Measurements from ENCODE around the gene NUP62.
"Not testable (repeated sequence)": the region's sequence is repeated elsewhere in the genome, so short reads cannot be mapped to it uniquely, and the experiment has no call there.

GRCh38 chr19:49958144-49958543 is 28.8 kb upstream of the NUP62 start:
- TF ChIP-seq ISL1 (CRISPR knock-in tag; IDR thresholded peaks at IDR 0.05); ZNF565 (CRISPR knock-in tag; conservative IDR thresholded peaks at IDR 0.05; ENCODE audit: low read depth); PPARA (CRISPR knock-in tag; IDR thresholded peaks at IDR 0.05; ENCODE audit: borderline replicate concordance); ZNF70 (CRISPR knock-in tag; IDR thresholded peaks at IDR 0.05); ZFP30 (CRISPR knock-in tag; IDR thresholded peaks at IDR 0.05); CSDC2 (CRISPR knock-in tag; IDR thresholded peaks at IDR 0.05); OSR1 (CRISPR knock-in tag; IDR thresholded peaks at IDR 0.05); GLIS3 (CRISPR knock-in tag; IDR thresholded peaks at IDR 0.05); ARNTL (CRISPR knock-in tag; IDR thresholded peaks at IDR 0.05; ENCODE audit: borderline replicate concordance, low read depth); RARB (CRISPR knock-in tag; IDR thresholded peaks at IDR 0.05); ZFP3 (CRISPR knock-in tag; IDR thresholded peaks at IDR 0.05): not testable (repeated sequence)
- TF ChIP-seq, protein P1, sequence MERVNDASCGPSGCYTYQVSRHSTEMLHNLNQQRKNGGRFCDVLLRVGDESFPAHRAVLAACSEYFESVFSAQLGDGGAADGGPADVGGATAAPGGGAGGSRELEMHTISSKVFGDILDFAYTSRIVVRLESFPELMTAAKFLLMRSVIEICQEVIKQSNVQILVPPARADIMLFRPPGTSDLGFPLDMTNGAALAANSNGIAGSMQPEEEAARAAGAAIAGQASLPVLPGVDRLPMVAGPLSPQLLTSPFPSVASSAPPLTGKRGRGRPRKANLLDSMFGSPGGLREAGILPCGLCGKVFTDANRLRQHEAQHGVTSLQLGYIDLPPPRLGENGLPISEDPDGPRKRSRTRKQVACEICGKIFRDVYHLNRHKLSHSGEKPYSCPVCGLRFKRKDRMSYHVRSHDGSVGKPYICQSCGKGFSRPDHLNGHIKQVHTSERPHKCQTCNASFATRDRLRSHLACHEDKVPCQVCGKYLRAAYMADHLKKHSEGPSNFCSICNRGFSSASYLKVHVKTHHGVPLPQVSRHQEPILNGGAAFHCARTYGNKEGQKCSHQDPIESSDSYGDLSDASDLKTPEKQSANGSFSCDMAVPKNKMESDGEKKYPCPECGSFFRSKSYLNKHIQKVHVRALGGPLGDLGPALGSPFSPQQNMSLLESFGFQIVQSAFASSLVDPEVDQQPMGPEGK (CRISPR knock-in tag; IDR thresholded peaks at IDR 0.05; ENCODE audit: borderline replicate concordance): not testable (repeated sequence)
